Stomach smooth muscle (tissue), 2 donors: ENCODE data around the gene MFSD2A.
"Not testable (repeated sequence)": the region's sequence is repeated elsewhere in the genome, so short reads cannot be mapped to it uniquely, and the experiment has no call there.

Source experiments
- H3K27ac ChIP-seq: one replicate; pipeline ENCODE4 v1.7.0; 2013; ENCODE audit warnings: mild to moderate bottlenecking, low read length, inconsistent platforms
- H3K27me3 ChIP-seq, 2 donors: one replicate each; pipeline ENCODE4 v1.7.0; 2013; ENCODE audit warnings: low read length in 2 of 2; ENCODE audit not compliant: insufficient read depth in 2 of 2, control insufficient read depth in 1 of 2
- H3K36me3 ChIP-seq, 2 donors: one replicate each; pipeline ENCODE4 v1.7.0; 2013; ENCODE audit warnings: low read length in 2 of 2; ENCODE audit not compliant: control insufficient read depth in 2 of 2, insufficient read depth in 2 of 2
- H3K4me1 ChIP-seq: one replicate; pipeline ENCODE4 v1.7.0; 2013; ENCODE audit warnings: low read length; ENCODE audit not compliant: control insufficient read depth, insufficient read depth
- H3K4me3 ChIP-seq, 2 donors: one replicate each; pipeline ENCODE4 v1.7.0; 2013; ENCODE audit warnings: low read length in 2 of 2
- H3K9ac ChIP-seq, 2 donors: one replicate each; pipeline ENCODE4 v1.7.0; 2013; ENCODE audit warnings: low read length in 2 of 2, mild to moderate bottlenecking in 1 of 2
- H3K9me3 ChIP-seq, 2 donors: one replicate each; pipeline ENCODE4 v1.7.0; 2013; ENCODE audit warnings: low read length in 2 of 2; ENCODE audit not compliant: control insufficient read depth in 2 of 2
- donor health status: healthy.
- donor health status: Pancreatic carcinoma.

Gene MFSD2A

DNA sequence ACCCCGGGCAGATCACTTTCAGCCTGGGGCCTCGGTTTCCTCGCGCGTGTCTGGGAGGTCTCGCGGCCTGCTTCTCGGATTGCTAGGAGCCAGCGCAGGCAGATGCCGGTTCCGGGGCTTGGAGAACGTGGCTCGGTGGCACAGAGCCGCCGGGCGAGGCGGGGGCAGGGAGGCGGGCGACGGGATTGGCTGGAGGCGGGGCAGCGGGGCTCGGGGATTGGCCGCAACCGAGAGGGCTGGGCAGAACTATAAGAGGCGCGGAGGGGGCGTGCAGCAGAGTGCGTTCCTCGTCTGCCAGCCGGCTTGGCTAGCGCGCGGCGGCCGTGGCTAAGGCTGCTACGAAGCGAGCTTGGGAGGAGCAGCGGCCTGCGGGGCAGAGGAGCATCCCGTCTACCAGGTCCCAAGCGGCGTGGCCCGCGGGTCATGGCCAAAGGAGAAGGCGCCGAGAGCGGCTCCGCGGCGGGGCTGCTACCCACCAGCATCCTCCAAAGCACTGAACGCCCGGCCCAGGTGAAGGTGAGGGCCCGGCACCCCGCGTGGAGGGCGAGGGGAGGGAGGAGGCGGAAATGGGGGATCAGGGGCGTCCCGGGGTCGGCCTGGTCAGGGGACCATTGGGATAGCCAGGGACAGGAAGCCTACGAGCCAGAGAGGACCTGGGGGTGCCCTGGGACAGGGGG lies at the start of gene MFSD2A:
TSS of gene MFSD2A (plus strand) at position 276 of the 677 bp plus-strand sequence. CDS start at position 424, 148 bp downstream.
- peaks cover 47% of the 10 kb centered on the region for H3K4me1 ChIP-seq
- no peaks in the 10 kb centered on the region for H3K36me3 ChIP-seq
- peak within 1 kb of the TSS; percentile 55 to 59 for H3K9ac ChIP-seq
- peaks cover 0 to 2% of the 10 kb centered on the region in 2 donors for H3K27me3 ChIP-seq
- H3K4me3 ChIP-seq = peak within 1 kb of the TSS; percentile 76 to 85
- peak within 1 kb of the TSS; percentile 41 for H3K27ac ChIP-seq
- H3K9me3 ChIP-seq = no peaks in the 10 kb centered on the region

DNA sequence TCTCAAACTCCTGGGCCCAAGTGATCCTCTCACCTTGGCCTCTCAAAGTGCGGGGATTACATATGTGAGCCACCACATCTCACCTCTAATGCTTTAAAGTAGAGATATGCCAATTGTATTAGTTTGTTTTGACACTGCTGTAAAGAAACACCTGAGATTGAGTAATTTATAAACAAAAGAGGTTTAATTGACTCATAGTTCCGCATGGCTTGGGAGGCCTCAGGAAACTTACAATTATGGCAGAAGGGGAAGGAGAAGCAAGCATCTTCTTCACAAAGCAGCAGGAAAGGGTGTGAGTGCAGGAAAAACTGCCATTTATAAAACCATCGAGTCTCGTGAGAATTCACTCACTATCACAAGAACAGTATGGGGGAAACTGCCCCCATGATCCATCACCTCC lies 49.8 kb upstream of the MFSD2A start:
- Histone ChIP-seq H3K27me3 (peaks cover 20 to 22% of the 10 kb centered on the region in 2 donors), H3K9me3 (peaks cover 5 to 7% of the 10 kb centered on the region in 2 donors), H3K4me3 (no peak overlapping the region), H3K4me1 (peaks cover 19% of the 10 kb centered on the region), H3K36me3 (no peaks in the 10 kb centered on the region), H3K9ac (no peak overlapping the region), H3K27ac (no peak overlapping the region)

DNA sequence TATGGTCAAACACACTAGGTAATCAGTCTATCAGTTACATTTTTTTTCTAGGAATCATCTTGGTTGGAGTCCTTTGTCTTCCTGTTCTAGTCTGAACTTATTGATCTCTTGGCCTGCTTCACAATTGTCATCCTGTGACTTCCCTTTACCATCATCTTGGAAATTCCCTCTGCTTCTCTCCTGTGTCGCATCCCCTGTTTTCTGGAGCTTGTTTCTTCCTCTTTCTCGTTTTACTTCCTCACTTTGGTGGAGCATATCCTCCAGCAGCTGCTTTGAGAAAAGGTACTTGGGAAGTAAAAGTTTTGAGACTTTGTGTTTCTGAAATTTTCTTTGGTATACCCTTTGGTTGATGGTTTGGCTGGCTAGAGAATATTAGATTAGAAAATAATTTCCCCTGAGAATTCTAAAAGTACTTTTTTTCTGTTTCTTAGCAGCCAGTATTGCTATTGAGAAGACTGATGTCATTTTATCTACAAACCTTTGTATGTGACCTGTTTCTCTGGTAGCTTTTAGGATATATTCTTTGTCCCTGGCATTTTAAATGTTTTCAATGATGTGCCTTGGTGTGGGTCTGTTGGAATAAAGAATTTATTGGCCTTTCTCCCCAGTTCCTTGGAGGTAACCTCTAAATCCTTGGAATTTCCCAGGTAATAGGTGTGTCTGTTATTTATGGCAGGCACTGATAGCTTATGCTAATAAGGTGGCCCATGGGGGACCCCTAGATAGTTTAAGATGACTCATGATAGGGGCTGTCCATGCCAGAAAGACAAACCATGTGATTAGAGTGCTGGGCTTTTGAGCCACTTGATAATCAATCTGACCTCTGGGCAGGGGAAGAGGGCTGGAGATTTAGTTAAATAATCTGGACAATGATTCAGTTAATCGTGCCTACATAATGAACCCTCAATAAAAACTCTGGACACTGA lies 47.2 kb upstream of the MFSD2A start:
- peaks cover 5 to 7% of the 10 kb centered on the region in 2 donors for H3K9me3 ChIP-seq
- no peak overlapping the region for H3K4me3 ChIP-seq
- H3K4me1 ChIP-seq = no peaks in the 10 kb centered on the region
- no peak overlapping the region for H3K27ac ChIP-seq
- no peaks in the 10 kb centered on the region for H3K36me3 ChIP-seq
- no peak overlapping the region for H3K9ac ChIP-seq
- H3K27me3 ChIP-seq = peaks cover 10 to 13% of the 10 kb centered on the region in 2 donors

DNA sequence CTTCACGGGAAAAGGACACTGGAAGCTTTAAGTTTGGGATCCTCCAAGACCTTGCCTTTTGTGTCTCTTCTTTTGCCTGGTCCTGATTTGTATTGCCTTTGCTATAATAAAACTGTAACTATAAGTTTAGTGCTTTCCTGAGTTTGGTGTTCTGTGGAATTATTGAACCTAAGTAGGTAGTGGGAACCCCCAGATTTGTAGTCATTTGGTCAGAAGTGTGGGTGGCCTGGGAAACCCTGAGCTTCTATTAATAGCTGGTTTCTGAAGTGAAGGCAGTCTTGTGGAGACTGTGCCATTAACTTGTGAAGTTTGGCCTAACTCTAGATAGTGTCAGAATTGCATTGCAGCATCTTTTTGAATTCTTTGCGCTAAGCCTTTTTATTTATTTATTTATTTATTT lies 46.4 kb upstream of the MFSD2A start:
- Histone ChIP-seq H3K27ac (no peak overlapping the region), H3K36me3 (no peaks in the 10 kb centered on the region), H3K9me3 (peaks cover 5 to 7% of the 10 kb centered on the region in 2 donors), H3K4me1 (no peaks in the 10 kb centered on the region), H3K27me3 (peaks cover 5% of the 10 kb centered on the region in 2 donors), H3K4me3 (no peak overlapping the region), H3K9ac (no peak overlapping the region)

DNA sequence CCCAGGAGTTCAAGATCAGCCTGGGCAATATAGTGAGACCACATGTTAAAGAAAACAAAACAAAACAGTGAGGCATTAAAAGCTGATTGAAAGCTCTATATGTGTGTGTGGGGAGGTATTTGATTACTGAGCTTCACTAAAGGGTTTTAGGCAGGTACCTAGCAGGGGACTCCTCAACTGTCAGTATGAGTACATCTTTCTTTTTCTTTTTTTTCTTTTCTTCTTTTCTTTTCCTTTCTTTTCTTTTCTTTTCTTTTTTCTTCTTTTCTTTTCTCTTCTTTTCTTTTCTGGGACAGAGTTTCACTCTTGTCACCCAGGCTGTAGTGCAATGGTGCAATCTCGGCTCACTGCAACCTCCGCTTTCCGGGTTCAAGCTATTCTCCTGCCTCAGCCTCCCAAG lies 44.7 kb upstream of the MFSD2A start:
- H3K9me3 ChIP-seq = peaks cover 5 to 7% of the 10 kb centered on the region in 2 donors
- H3K4me1 ChIP-seq = no peaks in the 10 kb centered on the region
- no peaks in the 10 kb centered on the region for H3K36me3 ChIP-seq
- no peak overlapping the region for H3K9ac ChIP-seq
- H3K27me3 ChIP-seq = peaks cover 2 to 5% of the 10 kb centered on the region in 2 donors
- H3K4me3 ChIP-seq = no peak overlapping the region
- H3K27ac ChIP-seq = no peak overlapping the region

DNA sequence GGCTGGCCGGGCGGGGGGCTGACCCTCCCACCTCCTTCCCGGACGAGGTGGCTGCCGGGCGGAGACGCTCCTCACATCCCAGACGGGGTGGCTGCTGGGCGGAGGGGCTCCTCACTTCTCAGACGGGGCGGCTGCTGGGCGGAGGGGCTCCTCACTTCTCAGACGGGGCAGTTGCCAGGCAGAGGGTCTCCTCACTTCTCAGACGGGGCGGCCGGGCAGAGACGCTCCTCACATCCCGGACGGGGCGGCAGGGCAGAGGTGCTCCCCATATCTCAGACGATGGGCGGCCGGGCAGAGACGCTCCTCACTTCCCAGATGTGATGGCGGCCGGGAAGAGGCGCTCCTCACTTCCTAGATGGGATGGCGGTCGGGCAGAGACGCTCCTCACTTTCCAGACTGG lies 41.8 kb upstream of the MFSD2A start:
- not testable (repeated sequence) for H3K27ac ChIP-seq, H3K27me3 ChIP-seq, H3K9ac ChIP-seq, H3K36me3 ChIP-seq, H3K4me1 ChIP-seq, H3K9me3 ChIP-seq, H3K4me3 ChIP-seq

DNA sequence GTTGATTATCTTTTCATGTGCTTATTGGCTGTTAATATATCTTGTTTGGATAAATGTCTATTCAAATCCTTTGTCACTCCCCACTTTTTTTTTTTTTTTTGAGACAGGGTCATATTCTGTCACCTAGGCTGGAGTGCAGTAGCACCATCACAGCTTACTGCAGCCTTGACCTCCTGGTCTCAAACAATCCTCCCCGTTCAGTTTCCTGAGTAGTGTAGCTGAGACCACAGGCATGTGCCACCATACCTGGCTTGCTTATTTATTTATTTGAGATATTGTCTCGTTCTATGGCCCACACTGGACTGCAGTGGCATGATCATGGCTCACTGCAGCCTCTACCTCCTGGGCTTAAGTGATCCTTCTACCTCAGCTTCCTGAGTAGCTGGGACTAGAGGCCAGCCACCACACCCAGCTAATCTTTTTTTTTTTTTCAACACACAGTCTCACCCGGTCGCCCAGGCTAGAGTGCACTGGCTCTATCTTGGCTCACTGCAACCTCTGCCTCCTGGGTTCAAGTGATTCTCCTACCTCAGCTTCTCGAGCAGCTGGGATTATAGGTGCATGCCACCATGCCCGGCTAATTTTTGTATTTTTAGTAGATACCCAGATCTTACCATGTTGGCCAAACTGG lies 39.3 kb upstream of the MFSD2A start:
- H3K27ac ChIP-seq = no peak overlapping the region
- H3K9ac ChIP-seq = no peak overlapping the region
- no peak overlapping the region for H3K4me3 ChIP-seq
- H3K36me3 ChIP-seq = no peaks in the 10 kb centered on the region
- no peaks in the 10 kb centered on the region for H3K9me3 ChIP-seq
- no peaks in the 10 kb centered on the region for H3K4me1 ChIP-seq
- peaks cover 0 to 2% of the 10 kb centered on the region in 2 donors for H3K27me3 ChIP-seq

DNA sequence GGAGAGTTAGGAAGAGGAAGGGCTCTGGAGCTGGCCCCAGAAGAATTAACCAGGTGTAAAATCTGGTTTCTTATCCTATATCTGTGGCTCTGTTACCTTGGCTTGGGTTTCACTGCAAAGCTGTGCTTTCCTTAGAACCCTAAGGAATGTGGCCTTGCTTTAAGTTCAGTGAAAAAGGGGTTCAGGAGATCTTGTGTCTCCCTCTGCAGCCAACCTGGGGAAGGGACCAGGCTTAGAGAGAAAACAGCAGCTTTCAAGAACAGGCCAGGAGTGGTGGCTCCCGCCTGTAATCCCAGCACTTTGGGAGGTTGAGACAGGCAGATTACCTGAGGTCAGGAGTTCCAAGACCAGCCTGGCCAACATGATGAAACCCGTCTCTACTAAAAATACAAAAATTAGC lies 37.1 kb upstream of the MFSD2A start:
- Histone ChIP-seq H3K27me3 (peaks cover 6 to 11% of the 10 kb centered on the region in 2 donors), H3K27ac (no peak overlapping the region), H3K9ac (no peak overlapping the region), H3K4me3 (no peak overlapping the region), H3K36me3 (no peaks in the 10 kb centered on the region), H3K9me3 (no peaks in the 10 kb centered on the region), H3K4me1 (peaks cover 3% of the 10 kb centered on the region)

DNA sequence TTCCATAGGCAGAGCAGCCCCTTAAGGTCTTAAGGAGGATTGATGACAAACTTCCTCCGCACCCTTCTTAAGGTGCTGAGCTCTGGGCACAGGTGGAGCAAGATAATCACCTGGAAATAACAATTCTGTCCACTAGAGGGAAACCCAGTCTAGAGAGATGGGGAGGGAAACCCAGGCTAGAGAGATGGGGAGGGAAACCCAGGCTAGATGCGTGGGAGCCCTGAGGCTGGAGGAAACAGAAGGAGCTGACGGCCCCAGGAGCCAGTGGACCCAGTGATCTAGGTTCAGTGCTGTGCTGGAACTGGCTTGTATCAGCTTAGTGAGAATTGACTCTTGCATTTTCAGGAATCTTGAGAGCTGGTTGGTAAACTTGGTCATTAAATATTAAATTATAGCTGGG lies 35.4 kb upstream of the MFSD2A start:
- Histone ChIP-seq H3K9me3 (no peaks in the 10 kb centered on the region), H3K9ac (no peak overlapping the region), H3K4me1 (peaks cover 3% of the 10 kb centered on the region), H3K36me3 (no peaks in the 10 kb centered on the region), H3K4me3 (no peak overlapping the region), H3K27ac (no peak overlapping the region), H3K27me3 (peaks cover 6 to 11% of the 10 kb centered on the region in 2 donors)

DNA sequence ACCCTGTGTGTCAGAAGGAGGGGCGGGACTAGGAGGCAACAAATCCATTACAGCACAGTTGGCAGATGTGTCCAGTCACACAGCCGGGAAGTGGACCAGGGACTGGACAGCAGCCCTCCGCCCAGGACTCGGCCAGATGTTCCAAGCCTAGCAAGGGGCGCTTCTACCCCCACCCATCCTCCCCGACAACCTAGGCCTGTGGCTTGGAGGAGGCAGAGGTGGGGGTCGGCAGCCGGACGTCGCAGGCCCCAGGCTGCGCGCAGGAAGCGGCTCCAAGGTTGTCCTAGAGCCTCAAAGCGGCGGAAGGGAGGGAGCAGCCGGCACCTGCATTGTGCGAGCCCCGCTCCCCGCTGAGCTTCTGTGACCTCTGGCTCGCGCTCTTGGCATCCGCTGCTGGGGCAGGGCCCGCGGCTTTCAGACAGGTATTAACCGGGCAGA lies 32.7 kb upstream of the MFSD2A start:
- no peak overlapping the region for H3K4me3 ChIP-seq

More for the DNA sequence above, 32.7 kb upstream of the MFSD2A start:
- Histone ChIP-seq H3K9me3 (no peaks in the 10 kb centered on the region), H3K27me3 (peaks cover 6 to 11% of the 10 kb centered on the region in 2 donors), H3K36me3 (no peaks in the 10 kb centered on the region), H3K27ac (no peak overlapping the region), H3K4me1 (peaks cover 8% of the 10 kb centered on the region), H3K9ac (no peak overlapping the region)
